Endothelial cell of umbilical vein (primary cell): ENCODE results near the gene GUCY1A1. TPM values are rescaled to one million over a fixed set of nuclear protein-coding genes. Genes with fewer than 3 reads are reported as not detected.

Experiments used
- BruUV-seq: library from RNA; stranded (reverse); fragments of 400-500 nt; replicated peaks from 2 replicates; lab custom pipeline; 2021; lab: Mats Ljungman, UMichigan
- CTCF ChIA-PET: fragments of 300-600, 350-600 bp; sonication (Branson Sonifier 250); formaldehyde crosslinking; loops from one replicate; lab custom pipeline; 2021; ENCODE audit warnings: antibody characterized with exemption, inconsistent platforms; lab: Charles Lee
- POLR2A ChIA-PET: fragments of 300-600, 350-600 bp; sonication (Branson Sonifier 250); formaldehyde crosslinking; loops from one replicate; lab custom pipeline; 2021; ENCODE audit warnings: antibody characterized with exemption, inconsistent platforms; lab: Charles Lee
- DNase-seq: peaks from one replicate; pipeline ENCODE4 v3.0.0-alpha.2; 2011; ENCODE audit warnings: low read depth, low spot score
- FAIRE-seq: peaks from 2 replicates; lab custom pipeline; 2011; peaks lifted over from hg19 to GRCh38; lab: Jason Lieb, UNC
- H2AFZ ChIP-seq: 2 replicates; pipeline ENCODE4 v1.6.0; 2012; ENCODE audit warnings: low read depth, low read length, control low read depth, inconsistent platforms
- H3K27ac ChIP-seq: 2 replicates; pipeline ENCODE4 v1.5.1; 2011; ENCODE audit warnings: low read depth, mild to moderate bottlenecking, control low read depth, low read length, moderate library complexity; ENCODE audit not compliant: insufficient read depth
- H3K27me3 ChIP-seq, 2 experiments: 2 replicates each; pipeline versions ENCODE4 v1.6.0 to v1.6.1; 2011; ENCODE audit warnings: low read length in 2 of 2, mixed read lengths in 1 of 2; ENCODE audit not compliant: control insufficient read depth in 2 of 2, insufficient read depth in 2 of 2
- H3K36me3 ChIP-seq, 2 experiments: 2 replicates in 1 of 2; 3 replicates in 1 of 2; pipeline ENCODE4 v1.5.1; 2011; ENCODE audit warnings: low read length in 2 of 2, mild to moderate bottlenecking in 1 of 2, moderate library complexity in 1 of 2; ENCODE audit not compliant: control insufficient read depth in 2 of 2, insufficient read depth in 2 of 2; ENCODE audit errors: extremely low read depth in 1 of 2
- H3K4me1 ChIP-seq: 3 replicates; pipeline ENCODE4 v1.5.1; 2011; ENCODE audit warnings: mild to moderate bottlenecking, low read length; ENCODE audit not compliant: control insufficient read depth, insufficient read depth; ENCODE audit errors: extremely low read depth
- H3K4me2 ChIP-seq: 2 replicates; pipeline ENCODE4 v1.6.1; 2011; ENCODE audit warnings: low read length, control low read depth, mixed read lengths; ENCODE audit not compliant: insufficient read depth
- H3K4me3 ChIP-seq, 3 experiments: fragments of 200-600 bp in 1 of 3; sonication (generic), shearing (Covaris generic) in 1 of 3; replicated peaks in 1 of 3; 2 replicates each; pipeline ENCODE4 v1.5.1; 2011 to 2016; ENCODE audit warnings: control low read depth in 3 of 3, low read length in 3 of 3, mild to moderate bottlenecking in 2 of 3, inconsistent platforms in 1 of 3, low read depth in 1 of 3, moderate library complexity in 1 of 3; ENCODE audit not compliant: insufficient read depth in 1 of 3
- H3K79me2 ChIP-seq: 2 replicates; pipeline ENCODE4 v1.6.0; 2012; ENCODE audit warnings: low read length, inconsistent platforms; ENCODE audit not compliant: control insufficient read depth, insufficient read depth
- H3K9ac ChIP-seq: replicated peaks from 2 replicates; pipeline ENCODE3; 2011; ENCODE audit warnings: low read length, control low read depth; ENCODE audit not compliant: insufficient read depth; ENCODE audit errors: extremely low read depth
- H3K9me1 ChIP-seq: replicated peaks from 3 replicates; pipeline ENCODE4 v1.6.0; 2011; ENCODE audit warnings: mild to moderate bottlenecking, low read length; ENCODE audit not compliant: control insufficient read depth, insufficient read depth; ENCODE audit errors: extremely low read depth
- H3K9me3 ChIP-seq: replicated peaks from 2 replicates; pipeline ENCODE4 v1.5.1; 2012; ENCODE audit warnings: low read length, inconsistent platforms; ENCODE audit not compliant: control insufficient read depth, insufficient read depth
- H4K20me1 ChIP-seq: replicated peaks from 2 replicates; pipeline ENCODE3; 2011; ENCODE audit warnings: mild to moderate bottlenecking, low read length; ENCODE audit not compliant: control insufficient read depth, insufficient read depth; ENCODE audit errors: extremely low read depth
- EZH2 ChIP-seq: IDR thresholded peaks from 2 replicates; pipeline ENCODE4 v1.6.1; 2012; ENCODE audit warnings: borderline replicate concordance, low read depth, mild to moderate bottlenecking, moderate library complexity, low read length, inconsistent platforms; ENCODE audit not compliant: severe bottlenecking
- FOS ChIP-seq: IDR thresholded peaks from 2 replicates; pipeline ENCODE4 v1.6.1; 2011; ENCODE audit warnings: mild to moderate bottlenecking, low read length, moderate library complexity, borderline replicate concordance; ENCODE audit not compliant: insufficient read depth
- GATA2 ChIP-seq: IDR thresholded peaks from 2 replicates; pipeline ENCODE4 v1.7.0; 2011; ENCODE audit warnings: low read depth, mild to moderate bottlenecking, moderate library complexity, mixed read lengths, low read length; ENCODE audit not compliant: insufficient read length, insufficient read depth
- JUN ChIP-seq: IDR thresholded peaks from 2 replicates; pipeline ENCODE4 v1.6.1; 2011; ENCODE audit warnings: borderline replicate concordance, low read depth; ENCODE audit not compliant: insufficient read length, insufficient read depth
- MYC ChIP-seq: IDR thresholded peaks from one replicate; pipeline ENCODE4 v1.6.1; 2011; ENCODE audit warnings: mild to moderate bottlenecking, low read depth, low read length
- POLR2A ChIP-seq: IDR thresholded peaks from 2 replicates; pipeline ENCODE4 v1.6.1; 2012; ENCODE audit warnings: low read depth, mild to moderate bottlenecking, control low read depth, low read length
- POLR2AphosphoS5 ChIP-seq: IDR thresholded peaks from 2 replicates; pipeline ENCODE4 v1.6.1; 2012; ENCODE audit warnings: low read depth, mild to moderate bottlenecking, control low read depth, low read length, moderate library complexity; ENCODE audit not compliant: insufficient read depth
- dilution Hi-C: fragments of 300-500 bp; cut with MboI; formaldehyde crosslinking; loops from one replicate; pipeline ENCODE4 v1.15.0; 2019; ENCODE audit warnings: low sequenced_read_pairs; ENCODE audit not compliant: extremely low pct_ligation_motif_present
- intact Hi-C: fragments of 100-400 bp; cut with micrococcal nuclease; formaldehyde crosslinking; loops from one replicate; pipeline ENCODE4 v1.10.0; 2022
- polyA plus RNA-seq, 4 experiments: library from polyadenylated mRNA; depleted of rRNA in 3 of 4; stranded (reverse) in 3 of 4; unstranded in 1 of 4; fragments of >200 nt; gene quantifications; 2 replicates each; pipeline versions ENCODE4 v1.2.1 to v1.2.3, GENCODE V29; 2011 to 2012; ENCODE audit warnings: missing spikeins in 1 of 4
- total RNA-seq: library from RNA; stranded (reverse); gene quantifications from 2 replicates; pipeline ENCODE4 v1.2.3, GENCODE V29; 2021
- TF ChIP-seq, protein P1 (sequence below): IDR thresholded peaks from 2 replicates; pipeline ENCODE4 v1.6.1; 2011; ENCODE audit not compliant: insufficient read depth, insufficient read length
- TF ChIP-seq, protein P2 (sequence below), 2 donors: IDR thresholded peaks; 1 replicate in 1 of 2; 2 replicates in 1 of 2; pipeline ENCODE4 v1.5.1; 2011; ENCODE audit warnings: low read length in 2 of 2, mild to moderate bottlenecking in 2 of 2, moderate library complexity in 2 of 2, control low read depth in 1 of 2, inconsistent platforms in 1 of 2, low read depth in 1 of 2; ENCODE audit not compliant: insufficient read depth in 1 of 2; ENCODE audit errors: extremely low read depth in 1 of 2

GUCY1A1 gene
- total and polyA plus RNA-seq, 2 donors (not counting 3 experiments of a cell fraction or from before 2014, with no cell fraction given), result 1.3 to 4.4 TPM

DNA sequence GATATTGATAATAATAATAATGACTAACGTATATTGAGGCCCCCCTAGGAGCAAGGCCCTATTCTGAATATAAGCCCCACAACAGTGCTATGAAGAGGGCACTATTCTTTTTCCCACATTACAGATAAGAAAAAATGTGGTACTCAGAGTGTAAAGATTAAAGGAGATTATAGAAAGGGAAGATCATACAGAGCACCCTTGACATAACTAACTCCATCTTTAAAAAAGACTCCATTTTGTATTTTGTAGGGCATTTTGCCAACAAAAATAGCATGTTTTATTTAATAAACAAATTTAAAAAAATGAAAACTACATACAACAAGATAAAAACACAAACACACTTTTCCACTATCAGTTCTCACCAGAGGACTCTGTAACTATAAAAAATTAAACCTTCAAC lies 42.1 kb downstream of the GUCY1A1 start:
- dilution Hi-C loops (no loop called here), intact Hi-C loops (no loop called here)
- Histone ChIP-seq H3K27ac (no peak overlapping the region), H3K4me1 (no peaks in the 10 kb centered on the region), H4K20me1 (no peaks in the 10 kb centered on the region), H3K9ac (no peak overlapping the region), H3K36me3 (no peaks in the 10 kb centered on the region), H3K4me3 (no peak overlapping the region), H3K27me3 (no peaks in the 10 kb centered on the region), H3K79me2 (no peaks in the 10 kb centered on the region), H2AFZ (no peak overlapping the region), H3K9me3 (no peaks in the 10 kb centered on the region), H3K4me2 (no peak overlapping the region), H3K9me1 (no peaks in the 10 kb centered on the region)
- TF ChIP-seq POLR2A (no peak), EZH2 (no peak), GATA2 (no peak), POLR2AphosphoS5 (no peak), FOS (no peak), JUN (no peak), MYC (no peak)
- TF ChIP-seq, protein P1, sequence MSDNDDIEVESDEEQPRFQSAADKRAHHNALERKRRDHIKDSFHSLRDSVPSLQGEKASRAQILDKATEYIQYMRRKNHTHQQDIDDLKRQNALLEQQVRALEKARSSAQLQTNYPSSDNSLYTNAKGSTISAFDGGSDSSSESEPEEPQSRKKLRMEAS, result no peak
- TF ChIP-seq, protein P2, sequence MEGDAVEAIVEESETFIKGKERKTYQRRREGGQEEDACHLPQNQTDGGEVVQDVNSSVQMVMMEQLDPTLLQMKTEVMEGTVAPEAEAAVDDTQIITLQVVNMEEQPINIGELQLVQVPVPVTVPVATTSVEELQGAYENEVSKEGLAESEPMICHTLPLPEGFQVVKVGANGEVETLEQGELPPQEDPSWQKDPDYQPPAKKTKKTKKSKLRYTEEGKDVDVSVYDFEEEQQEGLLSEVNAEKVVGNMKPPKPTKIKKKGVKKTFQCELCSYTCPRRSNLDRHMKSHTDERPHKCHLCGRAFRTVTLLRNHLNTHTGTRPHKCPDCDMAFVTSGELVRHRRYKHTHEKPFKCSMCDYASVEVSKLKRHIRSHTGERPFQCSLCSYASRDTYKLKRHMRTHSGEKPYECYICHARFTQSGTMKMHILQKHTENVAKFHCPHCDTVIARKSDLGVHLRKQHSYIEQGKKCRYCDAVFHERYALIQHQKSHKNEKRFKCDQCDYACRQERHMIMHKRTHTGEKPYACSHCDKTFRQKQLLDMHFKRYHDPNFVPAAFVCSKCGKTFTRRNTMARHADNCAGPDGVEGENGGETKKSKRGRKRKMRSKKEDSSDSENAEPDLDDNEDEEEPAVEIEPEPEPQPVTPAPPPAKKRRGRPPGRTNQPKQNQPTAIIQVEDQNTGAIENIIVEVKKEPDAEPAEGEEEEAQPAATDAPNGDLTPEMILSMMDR (IDR thresholded peaks at IDR 0.05; ENCODE audit: extremely low read depth in 1 of 2, insufficient read depth in 1 of 2, low read depth in 1 of 2, low read length in 2 of 2), result no peak
- DNase-seq (no peak), FAIRE-seq (no peak)
- BruUV-seq, result no TSS peak
- ChIA-PET POLR2A (no interaction called here), CTCF (interaction anchor here (1.8 kb wide), 1 partner anchor 54 kb away, joined by 3 read pairs; no protein-coding TSS in a partner anchor)
